Kidney epithelial cell (primary cell): ENCODE data around the gene KHDC4. TPM values are rescaled to one million over a fixed set of nuclear protein-coding genes. Genes with fewer than 3 reads are reported as not detected.

ENCODE experiments used
- DNase-seq: peaks from one replicate; pipeline ENCODE4 v3.0.0-alpha.2; 2010; ENCODE audit warnings: low read depth
- H3K27me3 ChIP-seq: 2 replicates; pipeline ENCODE4 v1.6.0; 2011; ENCODE audit warnings: low read length; ENCODE audit not compliant: control insufficient read depth, insufficient read depth
- H3K36me3 ChIP-seq: 2 replicates; pipeline ENCODE4 v1.5.1; 2011; ENCODE audit warnings: low read length; ENCODE audit not compliant: control insufficient read depth, insufficient read depth
- H3K4me3 ChIP-seq: 2 replicates; pipeline ENCODE4 v1.5.1; 2011; ENCODE audit warnings: low read depth, mild to moderate bottlenecking, control low read depth, low read length
- total RNA-seq: library from RNA; depleted of rRNA; stranded (reverse); fragments of >200 nt; gene quantifications from 2 replicates; pipeline ENCODE4 v1.2.3, GENCODE V29; 2015
- TF ChIP-seq, protein P1 (sequence below): IDR thresholded peaks from 2 replicates; pipeline ENCODE4 v1.5.1; 2011; ENCODE audit warnings: mild to moderate bottlenecking, moderate library complexity, low read length, control low read depth, inconsistent platforms; ENCODE audit not compliant: insufficient read depth, poor library complexity, severe bottlenecking

The KHDC4 gene
- total RNA-seq, 1 donor from 2014 or later: 31.5 TPM

GRCh38 chr1:155918660-155919059, 15.6 kb downstream of the KHDC4 start:
- no peaks in the 10 kb centered on the region for H3K27me3 ChIP-seq
- DNase-seq: no peak
- H3K4me3 ChIP-seq: no peak overlapping the region
- H3K36me3 ChIP-seq: peaks cover 2% of the 10 kb centered on the region
- TF ChIP-seq, protein P1, sequence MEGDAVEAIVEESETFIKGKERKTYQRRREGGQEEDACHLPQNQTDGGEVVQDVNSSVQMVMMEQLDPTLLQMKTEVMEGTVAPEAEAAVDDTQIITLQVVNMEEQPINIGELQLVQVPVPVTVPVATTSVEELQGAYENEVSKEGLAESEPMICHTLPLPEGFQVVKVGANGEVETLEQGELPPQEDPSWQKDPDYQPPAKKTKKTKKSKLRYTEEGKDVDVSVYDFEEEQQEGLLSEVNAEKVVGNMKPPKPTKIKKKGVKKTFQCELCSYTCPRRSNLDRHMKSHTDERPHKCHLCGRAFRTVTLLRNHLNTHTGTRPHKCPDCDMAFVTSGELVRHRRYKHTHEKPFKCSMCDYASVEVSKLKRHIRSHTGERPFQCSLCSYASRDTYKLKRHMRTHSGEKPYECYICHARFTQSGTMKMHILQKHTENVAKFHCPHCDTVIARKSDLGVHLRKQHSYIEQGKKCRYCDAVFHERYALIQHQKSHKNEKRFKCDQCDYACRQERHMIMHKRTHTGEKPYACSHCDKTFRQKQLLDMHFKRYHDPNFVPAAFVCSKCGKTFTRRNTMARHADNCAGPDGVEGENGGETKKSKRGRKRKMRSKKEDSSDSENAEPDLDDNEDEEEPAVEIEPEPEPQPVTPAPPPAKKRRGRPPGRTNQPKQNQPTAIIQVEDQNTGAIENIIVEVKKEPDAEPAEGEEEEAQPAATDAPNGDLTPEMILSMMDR: no peak

DNA sequence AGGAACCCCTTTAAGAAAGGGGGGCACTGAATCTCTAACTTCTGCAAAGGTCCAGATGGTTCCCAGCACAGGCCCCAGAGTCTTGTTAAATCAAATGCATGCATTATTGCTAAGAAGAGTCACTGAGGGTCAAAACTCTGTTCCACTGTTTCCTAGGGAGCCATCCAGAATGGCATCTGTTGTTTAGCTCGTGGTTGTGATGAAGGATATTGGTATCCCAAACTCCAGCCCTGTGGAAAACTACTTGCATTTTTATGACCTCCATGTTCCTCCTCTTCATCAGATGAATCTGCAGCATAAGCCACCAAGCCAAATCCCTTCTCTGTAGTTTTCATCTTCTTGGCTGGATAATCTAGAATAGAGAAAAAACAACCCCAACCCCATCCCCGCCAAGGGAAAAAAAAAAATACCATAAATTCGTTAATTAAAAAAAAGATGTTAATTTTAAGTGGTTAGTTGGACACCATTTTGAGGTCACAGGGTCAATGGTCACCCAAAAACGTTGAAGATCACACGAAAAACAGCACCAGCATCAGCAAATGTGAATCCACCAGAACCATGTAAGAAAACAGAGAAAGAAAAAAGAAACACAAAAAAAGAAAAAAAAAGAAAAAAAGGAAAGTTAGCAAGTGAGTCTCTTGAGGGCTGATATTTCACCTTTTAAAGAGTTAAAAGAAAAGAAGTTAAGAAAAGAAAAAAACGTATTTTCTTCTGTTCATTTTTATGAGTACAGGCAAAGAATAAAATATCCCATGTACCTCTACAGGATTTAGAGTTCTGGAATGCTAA, 20.1 kb downstream of the KHDC4 start:
- H3K36me3 ChIP-seq: peaks cover 2% of the 10 kb centered on the region
- no peak overlapping the region for H3K4me3 ChIP-seq
- H3K27me3 ChIP-seq: no peaks in the 10 kb centered on the region
- no peak for DNase-seq
- TF ChIP-seq, protein P1: no peak

GRCh38 chr1:155912056-155912536, 22.1 kb downstream of the KHDC4 start:
- DNase-seq: no peak
- Histone ChIP-seq H3K27me3 (no peaks in the 10 kb centered on the region), H3K36me3 (no peaks in the 10 kb centered on the region), H3K4me3 (no peak overlapping the region)
- TF ChIP-seq, protein P1: no peak

- H3K4me3 ChIP-seq: peak within 1 kb of the TSS; percentile 90
- DNase-seq: no peak
- no peaks in the 10 kb centered on the region for H3K27me3 ChIP-seq
- H3K36me3 ChIP-seq: no peaks in the 10 kb centered on the region
- TF ChIP-seq, protein P1: no peak
These were observed 22.8 kb downstream of the KHDC4 start, which contains the start of gene RIT1 for GRCh38 chr1:155911156-155912055. Gene RIT1 (minus strand): TSS chr1:155911349. CDS start chr1:155910761, 588 bp downstream.

DNA sequence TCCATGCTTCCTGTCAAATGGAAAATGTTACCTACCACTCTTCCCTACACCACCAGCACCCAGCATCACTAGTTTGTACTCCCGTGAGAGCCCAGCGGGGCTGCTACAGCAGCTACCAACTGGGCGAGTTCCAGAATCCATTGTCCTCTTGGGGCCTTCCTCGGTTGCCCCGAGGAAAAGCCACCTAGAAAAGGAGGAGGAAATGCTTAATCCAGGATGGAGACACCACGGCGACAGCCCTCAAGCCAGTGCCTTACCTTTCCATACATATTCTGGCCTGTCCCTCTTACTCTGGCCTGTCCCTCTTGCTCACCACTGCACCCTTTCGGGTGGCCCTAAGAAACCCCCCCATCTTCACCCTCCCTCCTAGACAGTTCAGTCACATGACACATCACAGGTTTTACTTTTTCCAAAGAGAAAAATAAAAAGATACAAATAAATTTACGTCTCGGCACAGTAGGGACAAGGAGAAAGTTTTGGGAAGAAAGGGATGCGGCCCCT, 23.5 kb downstream of the KHDC4 start:
- Histone ChIP-seq H3K4me3 (peak overlapping the region; percentile 90), H3K36me3 (no peaks in the 10 kb centered on the region), H3K27me3 (no peaks in the 10 kb centered on the region)
- no peak for DNase-seq
- TF ChIP-seq, protein P1: no peak
